Ishikawa (cell line): ENCODE measurements around the gene BID.

Source experiments
- CEBPB ChIP-seq: IDR thresholded peaks from 2 replicates; pipeline ENCODE4 v1.6.1; 2012
- CREB1 ChIP-seq: IDR thresholded peaks from 2 replicates; pipeline ENCODE4 v1.6.1; 2012; ENCODE audit warnings: low read depth
- EGR1 ChIP-seq: IDR thresholded peaks from 2 replicates; pipeline ENCODE4 v1.6.1; 2012
- EP300 ChIP-seq: IDR thresholded peaks from 2 replicates; pipeline ENCODE4 v1.6.1; 2012; ENCODE audit warnings: borderline replicate concordance
- FOXM1 ChIP-seq: IDR thresholded peaks from 2 replicates; pipeline ENCODE4 v1.6.1; 2012; ENCODE audit warnings: low read depth, borderline replicate concordance
- MAX ChIP-seq: IDR thresholded peaks from 2 replicates; pipeline ENCODE4 v1.6.1; 2012
- NFIC ChIP-seq: IDR thresholded peaks from 2 replicates; pipeline ENCODE4 v1.6.1; 2012
- RAD21 ChIP-seq: IDR thresholded peaks from 2 replicates; pipeline ENCODE4 v1.6.1; 2012; ENCODE audit warnings: low read depth
- REST ChIP-seq: IDR thresholded peaks from 2 replicates; pipeline ENCODE4 v1.6.1; 2012; ENCODE audit warnings: low read depth, mild to moderate bottlenecking
- TAF1 ChIP-seq: IDR thresholded peaks from 2 replicates; pipeline ENCODE4 v1.6.1; 2012; ENCODE audit warnings: low read depth, mild to moderate bottlenecking
- TCF12 ChIP-seq: IDR thresholded peaks from 2 replicates; pipeline ENCODE4 v1.6.1; 2012; ENCODE audit warnings: low read depth
- TEAD4 ChIP-seq: IDR thresholded peaks from 2 replicates; pipeline ENCODE4 v1.6.1; 2012
- USF1 ChIP-seq: IDR thresholded peaks from 2 replicates; pipeline ENCODE4 v1.6.1; 2012
- YY1 ChIP-seq: IDR thresholded peaks from 2 replicates; pipeline ENCODE4 v1.6.1; 2012; ENCODE audit warnings: low read depth
- ZBTB7A ChIP-seq: IDR thresholded peaks from 2 replicates; pipeline ENCODE4 v1.6.1; 2012; ENCODE audit warnings: low read depth

The BID gene

GRCh38 chr22:17705546-17705945, 68.7 kb downstream of the BID start:
- TF ChIP-seq USF1, result no peak
- TF ChIP-seq FOXM1, result no peak
- no peak for TF ChIP-seq TEAD4
- no peak for TF ChIP-seq EGR1
- TF ChIP-seq TAF1, result no peak
- TF ChIP-seq TCF12, result no peak
- TF ChIP-seq CREB1, result no peak
- no peak for TF ChIP-seq YY1
- TF ChIP-seq EP300, result no peak
- no peak for TF ChIP-seq REST
- TF ChIP-seq MAX, result no peak
- no peak for TF ChIP-seq RAD21
- no peak for TF ChIP-seq CEBPB
- TF ChIP-seq NFIC, result no peak
- no peak for TF ChIP-seq ZBTB7A

GRCh38 chr22:17703811-17704210, 70.5 kb downstream of the BID start:
- TF ChIP-seq ZBTB7A (no peak), YY1 (no peak), MAX (no peak), TEAD4 (no peak), RAD21 (no peak), EP300 (no peak), TAF1 (no peak), CEBPB (no peak), TCF12 (no peak), USF1 (no peak), NFIC (no peak)

- TF ChIP-seq USF1 (no peak), MAX (no peak), TAF1 (no peak), REST (no peak), TEAD4 (no peak), TCF12 (no peak), NFIC (no peak), YY1 (no peak), EP300 (no peak), FOXM1 (no peak), ZBTB7A (no peak), CEBPB (no peak), EGR1 (no peak), RAD21 (no peak), CREB1 (no peak)
Measured at GRCh38 chr22:17700778-17701177, 73.5 kb downstream of the BID start.

GRCh38 chr22:17699696-17700340, 74.5 kb downstream of the BID start:
- no peak for TF ChIP-seq TCF12
- TF ChIP-seq RAD21, result no peak
- TF ChIP-seq EP300, result no peak
- TF ChIP-seq REST, result no peak
- no peak for TF ChIP-seq CEBPB
- no peak for TF ChIP-seq TAF1
- TF ChIP-seq USF1, result no peak
- TF ChIP-seq FOXM1, result no peak
- no peak for TF ChIP-seq YY1
